HG03025 (cell line): Measurements from ENCODE around the gene HDAC5.

ENCODE experiments used
- ATAC-seq: cut with Tn5 transposase; IDR thresholded peaks from one replicate; pipeline ENCODE4 v1.9.1; 2021; ENCODE audit warnings: mild to moderate bottlenecking, moderate library complexity; ENCODE audit not compliant: unreplicated experiment, low FRiP score

The HDAC5 gene

GRCh38 chr17:44091200-44091997, 32.0 kb downstream of the HDAC5 start:
- ATAC-seq, result no peak

- ATAC-seq, result no peak
Measured at GRCh38 chr17:44088254-44088653, 35.2 kb downstream of the HDAC5 start.

- ATAC-seq, result no peak
Measured at GRCh38 chr17:44087319-44087718, 36.1 kb downstream of the HDAC5 start.

- no peak for ATAC-seq
Measured at GRCh38 chr17:44086364-44087311, 36.8 kb downstream of the HDAC5 start.

GRCh38 chr17:44085908-44086307, 37.5 kb downstream of the HDAC5 start:
- no peak for ATAC-seq

GRCh38 chr17:44084921-44085320, 38.5 kb downstream of the HDAC5 start:
- ATAC-seq, result no peak

GRCh38 chr17:44084131-44084538, 39.3 kb downstream of the HDAC5 start:
- ATAC-seq, result no peak

- no peak for ATAC-seq
Measured at GRCh38 chr17:44083250-44083849, 40.1 kb downstream of the HDAC5 start.

- no peak for ATAC-seq
Measured at GRCh38 chr17:44082256-44082927, 41.0 kb downstream of the HDAC5 start.

GRCh38 chr17:44081681-44082080, 41.8 kb downstream of the HDAC5 start:
- no peak for ATAC-seq

GRCh38 chr17:44079877-44080821, 43.3 kb downstream of the HDAC5 start:
- no peak for ATAC-seq

- ATAC-seq, result no peak
Measured at GRCh38 chr17:44078412-44078811, 45.0 kb downstream of the HDAC5 start.

- ATAC-seq, result no peak
Measured at GRCh38 chr17:44077595-44077909, 45.9 kb downstream of the HDAC5 start.

- ATAC-seq, result no peak
Measured at GRCh38 chr17:44076716-44077594, 46.5 kb downstream of the HDAC5 start.

GRCh38 chr17:44075598-44076293, 47.7 kb downstream of the HDAC5 start:
- ATAC-seq, result no peak

- no peak for ATAC-seq
Measured at GRCh38 chr17:44074911-44075285, 48.5 kb downstream of the HDAC5 start.

- no peak for ATAC-seq
Measured at GRCh38 chr17:44074231-44074910, 49.1 kb downstream of the HDAC5 start.

- no peak for ATAC-seq
Measured at GRCh38 chr17:44071772-44072171, 51.7 kb downstream of the HDAC5 start.
